ENCODE data around the gene DCTN3.

DCTN3 gene

DNA sequence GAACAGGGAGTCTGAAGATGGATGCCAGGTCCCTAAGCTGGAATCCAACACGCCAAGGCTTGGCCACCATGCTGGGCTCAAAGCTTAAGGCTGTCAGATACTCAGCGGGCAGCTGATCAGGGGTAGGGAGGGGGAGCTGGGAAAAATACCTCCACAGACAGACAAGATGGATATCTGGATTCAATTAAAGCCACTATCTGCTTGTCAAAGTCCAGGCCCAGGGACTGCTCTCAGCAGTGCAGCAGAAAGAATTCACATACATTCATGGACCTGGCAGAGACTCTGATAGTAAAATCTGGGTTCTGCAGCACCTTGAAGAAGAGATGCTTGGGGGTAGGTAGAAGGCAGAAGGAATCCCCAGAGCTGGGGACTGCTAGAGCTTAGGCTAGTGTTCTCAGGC is 5.2 kb downstream of the DCTN3 start:
- no peak overlapping the region for H3K4me3 ChIP-seq (ENCODE audit: low read depth, low read length)
- DNase-seq, result no peak
- no peaks in the 10 kb centered on the region; the same call in 1 of the 2 replicates for H3K4me1 ChIP-seq
- no peaks in the 10 kb centered on the region for H3K27me3 ChIP-seq
- 0 out of 2 replicates have a peak, but pooled peaks cover 3% of the 10 kb centered on the region for H3K36me3 ChIP-seq
- H3K9me3 ChIP-seq, result no peaks in the 10 kb centered on the region
- TF ChIP-seq CTCF (IDR thresholded peaks at IDR 0.05; ENCODE audit: low read depth, low read length), result no peak

DNA sequence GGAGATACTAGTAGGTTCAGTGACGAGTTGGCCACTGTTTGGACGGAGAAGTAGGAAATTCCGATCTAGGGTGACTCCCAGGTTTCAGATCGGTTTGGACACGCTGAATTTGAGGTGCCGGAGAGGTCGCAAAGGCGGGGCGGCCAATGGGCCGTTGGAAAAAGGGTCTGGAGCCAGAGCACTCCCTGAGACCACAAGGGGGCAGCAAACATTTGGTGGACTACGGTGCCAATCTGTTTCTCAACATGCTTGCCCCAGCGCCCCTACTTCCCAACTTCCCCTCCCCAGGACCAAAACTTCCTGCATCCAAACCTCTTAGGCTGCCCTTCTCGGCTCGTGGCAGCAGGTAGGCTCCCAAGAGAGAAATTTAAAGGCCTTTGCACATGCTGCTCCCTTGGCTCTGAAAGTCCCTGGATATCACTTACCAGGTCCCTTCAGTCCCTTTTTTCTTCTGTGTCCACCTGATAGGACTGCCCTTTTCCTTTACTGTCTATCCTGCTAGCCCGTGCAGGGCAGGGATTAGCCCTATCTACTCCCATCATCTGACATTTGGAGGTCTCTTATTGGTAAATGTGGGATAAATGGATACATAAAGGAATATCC is 7.4 kb downstream of the DCTN3 start:
- DNase-seq, result peak; percentile 86

GRCh38 chr9:34611811-34612787 is 8.2 kb downstream of the DCTN3 start, which contains the start of gene RPP25L:
Gene RPP25L, minus strand, starts transcription at chr9:34612097. Its CDS starts 801 bp downstream, at chr9:34611296.
- peak; percentile 92 for DNase-seq
- Histone ChIP-seq H3K27me3 (no peaks in the 10 kb centered on the region), H3K4me3 (ENCODE audit: low read depth, low read length) (peak within 1 kb of the TSS; percentile 88), H3K36me3 (0 out of 2 replicates have a peak, but pooled peaks cover under 1% of the 10 kb centered on the region), H3K9me3 (no peaks in the 10 kb centered on the region), H3K4me1 (no peaks in the 10 kb centered on the region; the same call in 1 of the 2 replicates)
- no peak for TF ChIP-seq CTCF (IDR thresholded peaks at IDR 0.05; ENCODE audit: low read depth, low read length)

More for the DNA sequence above, 7.4 kb downstream of the DCTN3 start:
- Histone ChIP-seq H3K27me3 (no peaks in the 10 kb centered on the region), H3K36me3 (0 out of 2 replicates have a peak, but pooled peaks cover 3% of the 10 kb centered on the region), H3K9me3 (no peaks in the 10 kb centered on the region), H3K4me1 (no peaks in the 10 kb centered on the region; the same call in 1 of the 2 replicates), H3K4me3 (ENCODE audit: low read depth, low read length) (peak overlapping the region; percentile 88)
- TF ChIP-seq CTCF (IDR thresholded peaks at IDR 0.05; ENCODE audit: low read depth, low read length), result peak; percentile 92

DNA sequence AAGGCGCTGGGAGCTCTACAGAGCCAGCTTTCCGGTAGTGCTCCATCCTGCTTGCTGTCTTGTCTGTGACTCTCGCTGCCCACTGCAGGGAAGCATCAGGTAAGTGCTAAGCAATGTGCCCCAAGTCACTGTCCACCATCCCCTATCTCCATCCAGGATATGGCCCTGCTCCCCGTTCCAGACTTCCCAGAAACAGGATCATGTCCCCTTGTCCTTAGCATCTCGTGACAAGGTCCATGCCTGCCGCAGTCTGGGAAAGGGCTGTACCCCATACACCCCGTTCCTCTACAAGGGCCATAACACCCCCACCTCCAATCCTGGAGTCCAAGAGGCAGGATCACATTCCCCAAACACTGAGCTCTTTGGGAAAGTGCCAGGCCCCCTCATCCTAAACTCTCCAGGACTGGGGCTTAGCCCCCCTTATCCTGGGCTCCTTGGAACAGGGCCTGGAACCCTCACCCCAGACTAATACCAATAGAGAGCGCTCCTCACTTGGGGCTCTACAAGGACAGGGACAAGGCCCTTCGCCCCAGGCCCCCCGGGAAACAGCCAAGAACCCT is 9.0 kb downstream of the DCTN3 start:
- no peak for TF ChIP-seq CTCF (IDR thresholded peaks at IDR 0.05; ENCODE audit: low read depth, low read length)
- peak overlapping the region; percentile 88 for H3K4me3 ChIP-seq (ENCODE audit: low read depth, low read length)
- DNase-seq, result no peak
- no peaks in the 10 kb centered on the region; the same call in 1 of the 2 replicates for H3K4me1 ChIP-seq
- no peaks in the 10 kb centered on the region for H3K27me3 ChIP-seq
- H3K9me3 ChIP-seq, result no peaks in the 10 kb centered on the region
- no peaks in the 10 kb centered on the region for H3K36me3 ChIP-seq

DNA sequence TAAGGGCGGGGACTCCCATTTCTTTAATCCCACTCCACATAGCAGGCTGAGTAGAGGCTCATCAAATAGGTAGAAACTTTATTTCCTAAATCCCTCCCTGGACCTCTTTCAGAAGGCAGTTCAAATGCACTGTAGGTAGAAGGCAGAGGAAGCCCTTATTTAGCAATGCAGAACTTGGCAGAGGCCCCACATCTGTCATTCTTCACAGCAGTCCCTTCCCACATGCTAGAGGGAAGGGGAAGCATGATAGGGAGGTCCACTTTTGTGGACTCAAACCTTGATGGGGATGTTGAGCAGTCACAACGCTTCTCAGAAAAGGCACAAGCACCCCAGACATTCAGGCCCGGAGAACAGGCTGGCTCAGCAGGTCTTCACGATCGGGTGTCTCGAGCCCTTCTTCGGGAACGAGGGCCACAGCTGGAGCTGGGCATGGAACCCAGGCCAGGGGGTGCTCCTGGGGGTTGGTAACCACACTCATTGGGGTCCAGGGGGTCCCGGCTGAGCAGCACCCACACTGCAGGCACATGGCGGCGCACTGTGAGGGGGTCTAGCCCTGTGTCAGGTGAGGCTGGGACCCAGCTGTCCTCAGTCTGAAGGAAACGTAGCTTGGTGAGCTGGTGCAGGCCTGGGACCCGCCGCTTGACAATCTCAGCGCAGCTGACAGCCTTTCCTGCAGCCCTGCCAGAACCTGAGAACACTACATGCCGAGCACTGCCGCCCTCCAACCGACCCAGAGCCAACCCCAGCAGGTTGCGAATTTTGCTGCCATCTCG is 9.7 kb downstream of the DCTN3 start:
- no peak for TF ChIP-seq CTCF (IDR thresholded peaks at IDR 0.05; ENCODE audit: low read depth, low read length)
- DNase-seq, result no peak
- peak overlapping the region; percentile 88 for H3K4me3 ChIP-seq (ENCODE audit: low read depth, low read length)
- no peaks in the 10 kb centered on the region; the same call in 1 of the 2 replicates for H3K4me1 ChIP-seq
- H3K36me3 ChIP-seq, result no peaks in the 10 kb centered on the region
- H3K27me3 ChIP-seq, result no peaks in the 10 kb centered on the region
- H3K9me3 ChIP-seq, result no peaks in the 10 kb centered on the region
